ENCODE data around the gene NUDT13. TPM values are rescaled to one million over a fixed set of nuclear protein-coding genes. Genes with fewer than 3 reads are reported as not detected.

NUDT13 gene
- polyA plus RNA-seq, 1 donor from 2014 or later = 1.8 TPM

- Histone ChIP-seq H3K27me3 (ENCODE audit: insufficient read depth, low read depth, low read length) (no peaks in the 10 kb centered on the region), H3K4me3 (ENCODE audit: low read length) (no peak overlapping the region), H3K36me3 (ENCODE audit: insufficient read depth, low read length) (no peaks in the 10 kb centered on the region), H3K9me3 (ENCODE audit: low read length) (no peaks in the 10 kb centered on the region), H2AFZ (ENCODE audit: low read depth, low read length) (no peak overlapping the region), H3K27ac (ENCODE audit: low read length) (no peak overlapping the region), H3K9me2 (ENCODE audit: insufficient read depth, low read length) (no peaks in the 10 kb centered on the region), H3F3A (ENCODE audit: insufficient read depth, low read length, poor library complexity, severe bottlenecking) (no peaks in the 10 kb centered on the region), H3K79me2 (replicated peaks; ENCODE audit: insufficient read depth, low read length) (no peaks in the 10 kb centered on the region), H4K20me1 (ENCODE audit: insufficient read depth) (no peaks in the 10 kb centered on the region), H3K9ac (ENCODE audit: low read length) (no peak overlapping the region), H3K4me2 (ENCODE audit: low read length) (no peak overlapping the region)
- TF ChIP-seq EZH2 (IDR thresholded peaks at IDR 0.05; ENCODE audit: borderline replicate concordance, insufficient read depth, low read length, poor library complexity, severe bottlenecking) (no peak), POLR2AphosphoS5 (IDR thresholded peaks at IDR 0.05) (no peak), EP300 (conservative IDR thresholded peaks at IDR 0.05; ENCODE audit: poor library complexity, severe bottlenecking) (no peak), MXI1 (conservative IDR thresholded peaks at IDR 0.05; ENCODE audit: poor library complexity, severe bottlenecking) (no peak), SMC3 (conservative IDR thresholded peaks at IDR 0.05; ENCODE audit: poor library complexity) (no peak), TAF1 (IDR thresholded peaks at IDR 0.05; ENCODE audit: low read depth) (no peak), RAD21 (conservative IDR thresholded peaks at IDR 0.05) (no peak)
- TF ChIP-seq, protein P1, sequence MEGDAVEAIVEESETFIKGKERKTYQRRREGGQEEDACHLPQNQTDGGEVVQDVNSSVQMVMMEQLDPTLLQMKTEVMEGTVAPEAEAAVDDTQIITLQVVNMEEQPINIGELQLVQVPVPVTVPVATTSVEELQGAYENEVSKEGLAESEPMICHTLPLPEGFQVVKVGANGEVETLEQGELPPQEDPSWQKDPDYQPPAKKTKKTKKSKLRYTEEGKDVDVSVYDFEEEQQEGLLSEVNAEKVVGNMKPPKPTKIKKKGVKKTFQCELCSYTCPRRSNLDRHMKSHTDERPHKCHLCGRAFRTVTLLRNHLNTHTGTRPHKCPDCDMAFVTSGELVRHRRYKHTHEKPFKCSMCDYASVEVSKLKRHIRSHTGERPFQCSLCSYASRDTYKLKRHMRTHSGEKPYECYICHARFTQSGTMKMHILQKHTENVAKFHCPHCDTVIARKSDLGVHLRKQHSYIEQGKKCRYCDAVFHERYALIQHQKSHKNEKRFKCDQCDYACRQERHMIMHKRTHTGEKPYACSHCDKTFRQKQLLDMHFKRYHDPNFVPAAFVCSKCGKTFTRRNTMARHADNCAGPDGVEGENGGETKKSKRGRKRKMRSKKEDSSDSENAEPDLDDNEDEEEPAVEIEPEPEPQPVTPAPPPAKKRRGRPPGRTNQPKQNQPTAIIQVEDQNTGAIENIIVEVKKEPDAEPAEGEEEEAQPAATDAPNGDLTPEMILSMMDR (IDR thresholded peaks at IDR 0.05; ENCODE audit: poor library complexity, severe bottlenecking) = no peak
- TF ChIP-seq, protein P2, sequence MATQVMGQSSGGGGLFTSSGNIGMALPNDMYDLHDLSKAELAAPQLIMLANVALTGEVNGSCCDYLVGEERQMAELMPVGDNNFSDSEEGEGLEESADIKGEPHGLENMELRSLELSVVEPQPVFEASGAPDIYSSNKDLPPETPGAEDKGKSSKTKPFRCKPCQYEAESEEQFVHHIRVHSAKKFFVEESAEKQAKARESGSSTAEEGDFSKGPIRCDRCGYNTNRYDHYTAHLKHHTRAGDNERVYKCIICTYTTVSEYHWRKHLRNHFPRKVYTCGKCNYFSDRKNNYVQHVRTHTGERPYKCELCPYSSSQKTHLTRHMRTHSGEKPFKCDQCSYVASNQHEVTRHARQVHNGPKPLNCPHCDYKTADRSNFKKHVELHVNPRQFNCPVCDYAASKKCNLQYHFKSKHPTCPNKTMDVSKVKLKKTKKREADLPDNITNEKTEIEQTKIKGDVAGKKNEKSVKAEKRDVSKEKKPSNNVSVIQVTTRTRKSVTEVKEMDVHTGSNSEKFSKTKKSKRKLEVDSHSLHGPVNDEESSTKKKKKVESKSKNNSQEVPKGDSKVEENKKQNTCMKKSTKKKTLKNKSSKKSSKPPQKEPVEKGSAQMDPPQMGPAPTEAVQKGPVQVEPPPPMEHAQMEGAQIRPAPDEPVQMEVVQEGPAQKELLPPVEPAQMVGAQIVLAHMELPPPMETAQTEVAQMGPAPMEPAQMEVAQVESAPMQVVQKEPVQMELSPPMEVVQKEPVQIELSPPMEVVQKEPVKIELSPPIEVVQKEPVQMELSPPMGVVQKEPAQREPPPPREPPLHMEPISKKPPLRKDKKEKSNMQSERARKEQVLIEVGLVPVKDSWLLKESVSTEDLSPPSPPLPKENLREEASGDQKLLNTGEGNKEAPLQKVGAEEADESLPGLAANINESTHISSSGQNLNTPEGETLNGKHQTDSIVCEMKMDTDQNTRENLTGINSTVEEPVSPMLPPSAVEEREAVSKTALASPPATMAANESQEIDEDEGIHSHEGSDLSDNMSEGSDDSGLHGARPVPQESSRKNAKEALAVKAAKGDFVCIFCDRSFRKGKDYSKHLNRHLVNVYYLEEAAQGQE (IDR thresholded peaks at IDR 0.05; ENCODE audit: borderline replicate concordance) = no peak
Observed at GRCh38 chr10:73061743-73062142, 48.5 kb upstream of the NUDT13 start.

DNA sequence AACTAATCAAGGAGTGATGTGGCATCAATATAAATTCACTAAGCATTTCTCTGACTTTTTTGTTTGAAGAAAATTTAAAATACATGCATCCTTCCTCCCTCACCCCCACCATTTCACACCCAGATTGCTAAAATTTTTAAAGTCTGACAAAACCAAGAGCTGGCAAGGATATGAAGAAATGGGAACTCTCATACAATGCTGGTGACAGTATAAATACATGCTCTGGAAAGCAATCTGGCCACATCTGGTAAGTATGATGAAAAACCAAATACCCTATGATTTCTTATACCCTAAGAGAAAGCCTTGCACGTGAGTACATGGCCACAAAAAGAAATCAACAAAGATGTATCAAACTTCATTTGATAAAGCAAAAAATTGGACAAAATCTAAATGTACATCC is 44.8 kb upstream of the NUDT13 start:
- Histone ChIP-seq H3K4me2 (ENCODE audit: low read length) (no peak overlapping the region), H3K27ac (ENCODE audit: low read length) (no peak overlapping the region), H3K9ac (ENCODE audit: low read length) (no peak overlapping the region), H2AFZ (ENCODE audit: low read depth, low read length) (no peak overlapping the region), H3F3A (ENCODE audit: insufficient read depth, low read length, poor library complexity, severe bottlenecking) (no peaks in the 10 kb centered on the region), H3K4me3 (ENCODE audit: low read length) (no peak overlapping the region), H4K20me1 (ENCODE audit: insufficient read depth) (no peaks in the 10 kb centered on the region), H3K27me3 (ENCODE audit: insufficient read depth, low read depth, low read length) (no peaks in the 10 kb centered on the region), H3K79me2 (replicated peaks; ENCODE audit: insufficient read depth, low read length) (no peaks in the 10 kb centered on the region), H3K9me2 (ENCODE audit: insufficient read depth, low read length) (no peaks in the 10 kb centered on the region), H3K36me3 (ENCODE audit: insufficient read depth, low read length) (peaks cover 7% of the 10 kb centered on the region), H3K9me3 (ENCODE audit: low read length) (no peaks in the 10 kb centered on the region)
- TF ChIP-seq EP300 (conservative IDR thresholded peaks at IDR 0.05; ENCODE audit: poor library complexity, severe bottlenecking) = no peak
- TF ChIP-seq EZH2 (IDR thresholded peaks at IDR 0.05; ENCODE audit: borderline replicate concordance, insufficient read depth, low read length, poor library complexity, severe bottlenecking) = no peak
- TF ChIP-seq SMC3 (conservative IDR thresholded peaks at IDR 0.05; ENCODE audit: poor library complexity) = no peak
- TF ChIP-seq RAD21 (conservative IDR thresholded peaks at IDR 0.05) = no peak
- no peak for TF ChIP-seq MXI1 (conservative IDR thresholded peaks at IDR 0.05; ENCODE audit: poor library complexity, severe bottlenecking)
- no peak for TF ChIP-seq POLR2AphosphoS5 (IDR thresholded peaks at IDR 0.05)
- no peak for TF ChIP-seq TAF1 (IDR thresholded peaks at IDR 0.05; ENCODE audit: low read depth)
- TF ChIP-seq, protein P2 (IDR thresholded peaks at IDR 0.05; ENCODE audit: borderline replicate concordance) = no peak
- TF ChIP-seq, protein P1 (IDR thresholded peaks at IDR 0.05; ENCODE audit: poor library complexity, severe bottlenecking) = no peak

Data from neural cell (in vitro differentiated cells).